ENCODE measurements around the gene TBC1D9B. TPM values are rescaled to one million over a fixed set of nuclear protein-coding genes. Genes with fewer than 3 reads are reported as not detected.

Gene TBC1D9B
- total and polyA plus RNA-seq, 3 donors from 2014 or later: 76.1 to 134 (median 122) TPM

- whole genome bisulfite sequencing, 2 donors: 84 to 94% methylated on average over 19 of the region's 19 CpGs
- Histone ChIP-seq H3K9me3 (no peaks in the 10 kb centered on the region), H3K27ac (no peak overlapping the region), H3K36me3 (ENCODE audit: low read depth, missing control alignments) (no peaks in the 10 kb centered on the region), H3K27me3 (no peaks in the 10 kb centered on the region), H3K4me3 (no peak overlapping the region), H3K4me1 (no peaks in the 10 kb centered on the region)
- peak; percentile 8 for DNase-seq
- intact Hi-C loops (cut with DNase I; ENCODE audit: low total_unique reads): loop anchor here (10.0 kb wide), 1 partner anchor 166 kb away; no protein-coding TSS in a partner anchor
- no peak for TF ChIP-seq POLR2A (IDR thresholded peaks at IDR 0.05)
- TF ChIP-seq CTCF (IDR thresholded peaks at IDR 0.05): no peak
Measured at GRCh38 chr5:179918742-179919486, 11.2 kb upstream of the TBC1D9B start.

GRCh38 chr5:179916523-179916922 lies 8.8 kb upstream of the TBC1D9B start:
- intact Hi-C loops (cut with DNase I; ENCODE audit: low total_unique reads): loop anchor here (10.0 kb wide), 1 partner anchor 168 kb away; no protein-coding TSS in a partner anchor
- TF ChIP-seq CTCF (IDR thresholded peaks at IDR 0.05) (no peak), POLR2A (IDR thresholded peaks at IDR 0.05) (no peak)
- Histone ChIP-seq H3K9me3 (no peaks in the 10 kb centered on the region), H3K4me1 (no peaks in the 10 kb centered on the region), H3K36me3 (ENCODE audit: low read depth, missing control alignments) (no peaks in the 10 kb centered on the region), H3K4me3 (no peak overlapping the region), H3K27ac (no peak overlapping the region), H3K27me3 (no peaks in the 10 kb centered on the region)
- WGBS, 2 donors: 85 to 87% methylated on average over 6 of the region's 6 CpGs
- peak; percentile 5 for DNase-seq

- no peaks in the 10 kb centered on the region for H3K4me1 ChIP-seq
- DNase-seq: no peak
- intact Hi-C loops (cut with DNase I; ENCODE audit: low total_unique reads): loop anchor here (10.0 kb wide), 1 partner anchor 169 kb away; no protein-coding TSS in a partner anchor
- H3K36me3 ChIP-seq (ENCODE audit: low read depth, missing control alignments): no peaks in the 10 kb centered on the region
- no peak for TF ChIP-seq POLR2A (IDR thresholded peaks at IDR 0.05)
- no peak for TF ChIP-seq CTCF (IDR thresholded peaks at IDR 0.05)
- no peak overlapping the region for H3K27ac ChIP-seq
- H3K4me3 ChIP-seq: no peak overlapping the region
- no peaks in the 10 kb centered on the region for H3K27me3 ChIP-seq
- WGBS, 2 donors: 92 to 93% methylated on average over 7 to 10 of the region's 10 CpGs
- no peaks in the 10 kb centered on the region for H3K9me3 ChIP-seq
Measured at GRCh38 chr5:179915406-179915935, 7.8 kb upstream of the TBC1D9B start.

GRCh38 chr5:179914032-179914755 lies 6.5 kb upstream of the TBC1D9B start:
- H3K27ac ChIP-seq: no peak overlapping the region
- WGBS, 2 donors: 76 to 84% methylated on average over 8 of the region's 8 CpGs

More at GRCh38 chr5:179914032-179914755, 6.5 kb upstream of the TBC1D9B start:
- Histone ChIP-seq H3K4me3 (no peak overlapping the region), H3K4me1 (no peaks in the 10 kb centered on the region), H3K9me3 (no peaks in the 10 kb centered on the region), H3K36me3 (ENCODE audit: low read depth, missing control alignments) (no peaks in the 10 kb centered on the region), H3K27me3 (no peaks in the 10 kb centered on the region)
- no peak for DNase-seq
- TF ChIP-seq POLR2A (IDR thresholded peaks at IDR 0.05): no peak
- TF ChIP-seq CTCF (IDR thresholded peaks at IDR 0.05): no peak
- intact Hi-C loops (cut with DNase I; ENCODE audit: low total_unique reads): loop anchor here (10.0 kb wide), 1 partner anchor 171 kb away; no protein-coding TSS in a partner anchor
